HS-5 (cell line): Measurements from ENCODE around the gene PRR18.

ENCODE experiments used
- DNase-seq: peaks from one replicate; pipeline ENCODE4 v3.0.0-alpha.2; 2012; ENCODE audit warnings: low read depth

The PRR18 gene

GRCh38 chr6:166333172-166333995 lies 25.2 kb upstream of the PRR18 start:
- no peak for DNase-seq

- DNase-seq: no peak
Observed at GRCh38 chr6:166331503-166332415, 23.6 kb upstream of the PRR18 start.

GRCh38 chr6:166330612-166331011 lies 22.4 kb upstream of the PRR18 start:
- DNase-seq: no peak

- no peak for DNase-seq
Observed at GRCh38 chr6:166325383-166326042, 17.3 kb upstream of the PRR18 start.

GRCh38 chr6:166323395-166323794 lies 15.2 kb upstream of the PRR18 start:
- no peak for DNase-seq

- no peak for DNase-seq
Observed at GRCh38 chr6:166318649-166319600, 10.7 kb upstream of the PRR18 start.

- DNase-seq: no peak
Observed at GRCh38 chr6:166318227-166318626, 10.0 kb upstream of the PRR18 start.

GRCh38 chr6:166317261-166318212 lies 9.3 kb upstream of the PRR18 start:
- no peak for DNase-seq

- no peak for DNase-seq
Observed at GRCh38 chr6:166315436-166315835, 7.2 kb upstream of the PRR18 start.

GRCh38 chr6:166314454-166314853 lies 6.3 kb upstream of the PRR18 start:
- DNase-seq: no peak

GRCh38 chr6:166313255-166314070 lies 5.3 kb upstream of the PRR18 start:
- DNase-seq: no peak

GRCh38 chr6:166312832-166313231 lies 4.6 kb upstream of the PRR18 start:
- no peak for DNase-seq

GRCh38 chr6:166310634-166311033 lies 2.4 kb upstream of the PRR18 start:
- no peak for DNase-seq

- DNase-seq: no peak
Observed at GRCh38 chr6:166309977-166310376, 1.8 kb upstream of the PRR18 start.

GRCh38 chr6:166308769-166309589 lies 787 bp upstream of the PRR18 start:
- DNase-seq: no peak

- DNase-seq: no peak
Observed at GRCh38 chr6:166307082-166308032, 835 bp downstream of the PRR18 start.

- no peak for DNase-seq
Observed at GRCh38 chr6:166306378-166307081, 1.7 kb downstream of the PRR18 start.
